Erythroblast (primary cell): ENCODE measurements around the gene TBKBP1.

ENCODE experiments used
- GATA1 ChIP-seq: IDR thresholded peaks from 2 replicates; pipeline ENCODE4 v1.6.1; 2011; ENCODE audit warnings: low read depth, mild to moderate bottlenecking, control low read depth, low read length, moderate library complexity
- POLR2A ChIP-seq: IDR thresholded peaks from 2 replicates; pipeline ENCODE4 v1.6.1; 2011; ENCODE audit warnings: mild to moderate bottlenecking, low read length

GRCh38 chr17:47676510-47677165 is 17.3 kb upstream of the TBKBP1 start:
- TF ChIP-seq POLR2A (no peak), GATA1 (no peak)
